Gastrocnemius medialis (tissue), 4 donors: ENCODE results near the gene PRKG1.

Experiments
- POLR2A ChIP-seq, 2 donors: fragments of 450-650 bp; IDR thresholded peaks; one replicate each; pipeline ENCODE4 v1.6.1; 2017; ENCODE audit warnings: antibody characterized with exemption in 2 of 2, mild to moderate bottlenecking in 2 of 2, moderate library complexity in 2 of 2
- TF ChIP-seq, protein P1 (sequence below), 5 experiments: fragments of 450-650 bp in 3 of 5; fragments of 200-600 bp in 2 of 5; sonication (generic) in 2 of 5; IDR thresholded peaks in 4 of 5; conservative IDR thresholded peaks in 1 of 5; 1 replicate in 4 of 5; 2 replicates in 1 of 5; pipeline ENCODE4 v1.5.1; 2016 to 2019; ENCODE audit warnings: antibody characterized with exemption in 5 of 5, mild to moderate bottlenecking in 3 of 5, moderate library complexity in 3 of 5

DNA sequence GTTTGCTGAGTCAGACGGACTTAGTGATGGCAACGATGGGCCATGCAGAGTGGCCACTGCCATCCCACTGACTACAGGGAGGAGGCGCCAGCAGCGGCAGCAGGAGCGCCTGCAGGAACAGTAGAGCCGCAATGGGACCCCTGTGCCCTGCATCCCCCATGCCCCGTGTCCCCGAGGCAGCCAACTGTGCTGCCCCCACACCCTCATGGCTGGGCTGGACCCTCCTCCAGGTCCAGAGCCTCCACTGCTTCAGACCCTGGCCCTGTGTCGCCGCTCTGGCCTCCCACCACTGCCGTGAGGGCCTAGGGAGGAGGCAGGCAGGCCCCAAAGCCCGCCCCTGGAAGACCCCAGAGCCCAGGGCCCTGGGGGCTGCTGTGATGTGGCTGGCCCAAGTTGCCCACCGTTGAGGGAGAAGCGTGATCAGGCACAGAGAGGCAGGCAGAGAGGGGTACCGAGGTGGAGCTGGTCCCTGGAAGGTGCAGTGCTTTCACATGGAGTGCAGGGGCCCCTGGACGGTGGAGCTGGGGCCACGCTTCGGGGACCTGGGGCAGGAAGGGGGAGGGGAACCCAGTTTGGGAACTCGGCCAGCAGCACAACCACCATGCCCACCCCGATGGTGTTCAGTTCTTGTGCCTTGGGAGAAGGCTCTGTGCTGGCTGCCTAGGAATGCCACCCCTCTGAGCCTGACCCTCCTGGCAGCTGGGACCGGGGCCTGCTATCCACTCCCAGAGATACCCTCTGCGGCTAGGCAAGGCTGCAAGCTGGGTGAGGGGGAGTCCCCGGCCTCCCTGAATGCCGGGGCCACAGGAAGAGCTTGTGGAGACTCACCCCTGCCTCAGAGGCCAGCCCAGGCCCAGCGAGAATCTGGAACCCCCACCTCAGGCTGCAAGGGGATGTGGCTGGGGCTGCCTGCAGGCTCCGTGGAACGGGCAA lies 1272.4 kb downstream of the PRKG1 start:
- TF ChIP-seq, protein P1, sequence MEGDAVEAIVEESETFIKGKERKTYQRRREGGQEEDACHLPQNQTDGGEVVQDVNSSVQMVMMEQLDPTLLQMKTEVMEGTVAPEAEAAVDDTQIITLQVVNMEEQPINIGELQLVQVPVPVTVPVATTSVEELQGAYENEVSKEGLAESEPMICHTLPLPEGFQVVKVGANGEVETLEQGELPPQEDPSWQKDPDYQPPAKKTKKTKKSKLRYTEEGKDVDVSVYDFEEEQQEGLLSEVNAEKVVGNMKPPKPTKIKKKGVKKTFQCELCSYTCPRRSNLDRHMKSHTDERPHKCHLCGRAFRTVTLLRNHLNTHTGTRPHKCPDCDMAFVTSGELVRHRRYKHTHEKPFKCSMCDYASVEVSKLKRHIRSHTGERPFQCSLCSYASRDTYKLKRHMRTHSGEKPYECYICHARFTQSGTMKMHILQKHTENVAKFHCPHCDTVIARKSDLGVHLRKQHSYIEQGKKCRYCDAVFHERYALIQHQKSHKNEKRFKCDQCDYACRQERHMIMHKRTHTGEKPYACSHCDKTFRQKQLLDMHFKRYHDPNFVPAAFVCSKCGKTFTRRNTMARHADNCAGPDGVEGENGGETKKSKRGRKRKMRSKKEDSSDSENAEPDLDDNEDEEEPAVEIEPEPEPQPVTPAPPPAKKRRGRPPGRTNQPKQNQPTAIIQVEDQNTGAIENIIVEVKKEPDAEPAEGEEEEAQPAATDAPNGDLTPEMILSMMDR (IDR thresholded peaks at IDR 0.05 in 4 of 5, conservative IDR thresholded peaks at IDR 0.05 in 1 of 5): no peak
- no peak for TF ChIP-seq POLR2A (IDR thresholded peaks at IDR 0.05)
